ENCODE data around the gene MAB21L4.

MAB21L4 gene

GRCh38 chr2:240872317-240873097, 23.4 kb downstream of the MAB21L4 start:
- no peak overlapping the region for H3K4me3 Mint-ChIP-seq
- no peaks in the 10 kb centered on the region for H3K4me1 Mint-ChIP-seq
- no peak for ATAC-seq (replicated peaks; ENCODE audit: extremely low read depth, poor library complexity, severe bottlenecking)
- no peaks in the 10 kb centered on the region for H3K36me3 Mint-ChIP-seq (ENCODE audit: insufficient read depth)
- H3K27me3 Mint-ChIP-seq, result peaks cover 24% of the 10 kb centered on the region
- no peak for DNase-seq (ENCODE audit: low spot score in 2 of 2)
- no peak overlapping the region for H3K27ac Mint-ChIP-seq (ENCODE audit: low read depth)
- no peaks in the 10 kb centered on the region for H3K9me3 Mint-ChIP-seq

GRCh38 chr2:240871071-240871958, 24.6 kb downstream of the MAB21L4 start:
- Mint-ChIP-seq H3K4me3 (no peak overlapping the region), H3K27me3 (peaks cover 36% of the 10 kb centered on the region), H3K9me3 (no peaks in the 10 kb centered on the region), H3K4me1 (no peaks in the 10 kb centered on the region), H3K36me3 (ENCODE audit: insufficient read depth) (no peaks in the 10 kb centered on the region), H3K27ac (ENCODE audit: low read depth) (no peak overlapping the region)
- DNase-seq (ENCODE audit: low spot score in 2 of 2) (no peak), ATAC-seq (replicated peaks; ENCODE audit: extremely low read depth, poor library complexity, severe bottlenecking) (no peak)

DNA sequence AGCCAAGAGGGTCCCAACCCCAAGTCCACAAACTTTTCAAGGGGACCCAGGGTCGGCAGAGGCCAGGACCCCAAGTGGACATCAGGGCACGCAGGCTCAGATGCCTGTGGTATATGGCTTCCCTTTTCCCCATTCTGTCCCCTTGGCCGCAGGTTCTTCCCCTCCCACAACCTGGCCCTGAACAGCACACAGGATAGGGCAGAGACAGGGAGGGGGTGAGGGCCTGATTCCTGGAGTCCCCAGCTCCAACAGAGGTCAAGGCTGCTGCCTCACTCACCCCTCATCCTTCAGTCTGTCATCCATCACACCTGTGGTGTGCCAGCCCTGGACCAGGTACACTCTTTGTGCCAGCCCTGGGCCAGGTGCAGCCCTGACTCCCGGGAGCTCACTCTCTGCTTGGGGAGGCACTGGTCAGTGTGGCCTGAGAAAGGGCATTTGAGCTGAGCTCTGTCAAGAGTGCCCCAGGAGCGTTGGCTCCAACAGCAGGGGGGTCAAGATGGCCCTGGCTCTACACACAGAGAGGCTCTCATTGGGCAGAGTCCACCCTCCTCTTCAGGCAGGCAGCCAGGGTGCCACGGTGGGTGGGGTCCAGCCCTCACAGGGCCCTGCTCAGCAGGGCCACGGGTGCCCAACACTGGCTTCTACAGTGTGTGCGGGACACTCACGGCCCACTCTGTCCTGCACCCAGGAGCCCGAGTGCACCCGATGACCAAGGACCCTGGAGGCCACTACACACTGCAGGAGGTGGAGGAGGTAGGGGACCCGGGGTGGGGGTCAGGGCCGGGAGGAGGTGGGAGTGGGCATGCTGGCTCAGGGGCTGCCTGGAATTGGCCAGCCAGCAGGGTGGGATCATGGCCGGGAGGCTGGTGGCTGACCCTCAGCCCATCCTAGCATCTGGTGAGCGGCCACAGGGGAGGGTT, 25.7 kb downstream of the MAB21L4 start:
- no peaks in the 10 kb centered on the region for H3K9me3 Mint-ChIP-seq
- no peaks in the 10 kb centered on the region for H3K36me3 Mint-ChIP-seq (ENCODE audit: insufficient read depth)
- no peaks in the 10 kb centered on the region for H3K4me1 Mint-ChIP-seq
- H3K27me3 Mint-ChIP-seq, result peaks cover 43% of the 10 kb centered on the region
- no peak overlapping the region for H3K4me3 Mint-ChIP-seq
- no peak for DNase-seq (ENCODE audit: low spot score in 2 of 2)
- no peak for ATAC-seq (replicated peaks; ENCODE audit: extremely low read depth, poor library complexity, severe bottlenecking)
- H3K27ac Mint-ChIP-seq (ENCODE audit: low read depth), result no peak overlapping the region

GRCh38 chr2:240869109-240869955, 26.6 kb downstream of the MAB21L4 start:
- Mint-ChIP-seq H3K4me3 (no peak overlapping the region), H3K36me3 (ENCODE audit: insufficient read depth) (no peaks in the 10 kb centered on the region), H3K27ac (ENCODE audit: low read depth) (no peak overlapping the region), H3K4me1 (no peaks in the 10 kb centered on the region), H3K27me3 (peaks cover 43% of the 10 kb centered on the region), H3K9me3 (no peaks in the 10 kb centered on the region)
- no peak for DNase-seq (ENCODE audit: low spot score in 2 of 2)
- ATAC-seq (replicated peaks; ENCODE audit: extremely low read depth, poor library complexity, severe bottlenecking), result no peak

DNA sequence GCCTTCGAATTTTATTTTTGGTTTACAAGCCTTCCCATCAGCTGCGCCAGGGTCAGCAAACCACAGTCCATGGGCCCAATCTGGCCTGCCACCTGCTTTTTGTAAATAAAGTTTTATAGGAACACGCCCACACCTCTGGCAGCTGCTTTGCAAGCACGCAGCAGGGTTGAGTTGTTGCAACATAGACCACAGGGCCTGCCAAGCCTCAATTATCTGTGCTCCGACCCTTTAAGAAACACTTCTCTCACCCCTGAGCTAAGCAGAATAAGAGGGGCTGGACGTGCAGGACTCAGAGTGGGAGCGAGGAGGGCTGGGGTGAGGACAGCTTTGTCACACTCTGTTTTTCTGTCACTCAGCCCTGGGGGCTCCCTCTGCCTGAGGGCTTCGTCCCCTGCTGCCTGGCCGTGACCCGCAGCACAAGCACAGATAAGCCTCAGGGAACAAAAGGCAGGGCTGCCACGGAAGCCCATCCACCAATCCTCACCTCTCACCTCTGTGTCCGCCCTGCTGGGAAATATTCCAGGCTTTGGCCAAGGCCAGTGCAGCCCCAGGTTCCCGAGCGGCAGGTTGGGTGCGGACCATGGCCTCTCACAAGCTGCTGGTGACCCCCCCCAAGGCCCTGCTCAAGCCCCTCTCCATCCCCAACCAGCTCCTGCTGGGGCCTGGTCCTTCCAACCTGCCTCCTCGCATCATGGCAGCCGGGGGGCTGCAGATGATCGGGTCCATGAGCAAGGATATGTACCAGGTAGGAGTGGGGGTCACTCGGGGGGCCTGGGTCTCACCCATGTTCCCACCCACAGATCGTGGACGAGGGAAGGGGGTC, 27.5 kb downstream of the MAB21L4 start, which contains the start of gene AGXT:
Gene AGXT (plus strand): TSS at position 539 of the 823 bp plus-strand sequence. CDS start 42 bp downstream, at position 581.
- H3K4me1 Mint-ChIP-seq, result no peaks in the 10 kb centered on the region
- DNase-seq (ENCODE audit: low spot score in 2 of 2), result no peak
- H3K27me3 Mint-ChIP-seq, result peaks cover 50% of the 10 kb centered on the region
- no peaks in the 10 kb centered on the region for H3K9me3 Mint-ChIP-seq
- ATAC-seq (replicated peaks; ENCODE audit: extremely low read depth, poor library complexity, severe bottlenecking), result no peak
- H3K4me3 Mint-ChIP-seq, result no peak within 1 kb of the TSS
- no peak within 1 kb of the TSS for H3K27ac Mint-ChIP-seq (ENCODE audit: low read depth)
- H3K36me3 Mint-ChIP-seq (ENCODE audit: insufficient read depth), result no peaks in the 10 kb centered on the region

DNA sequence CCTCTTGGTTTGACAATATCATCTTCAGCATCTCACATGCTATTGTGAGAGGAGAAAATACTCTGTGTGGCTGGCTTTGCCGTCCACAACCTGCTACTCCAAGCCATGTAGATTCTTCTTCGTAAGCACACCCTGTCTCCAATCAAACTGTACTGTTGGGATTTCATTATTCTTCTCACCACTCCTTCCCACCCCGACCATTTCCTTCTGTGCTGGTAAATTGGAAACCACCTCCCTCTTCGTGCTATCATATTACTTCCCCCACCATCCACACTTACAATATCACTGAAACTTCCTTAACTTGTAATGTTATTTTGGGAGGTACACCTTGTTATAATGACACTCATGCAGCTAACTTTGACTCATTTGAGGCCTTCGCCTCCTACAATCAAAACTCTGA, 30.6 kb downstream of the MAB21L4 start:
- Mint-ChIP-seq H3K36me3 (ENCODE audit: insufficient read depth) (no peaks in the 10 kb centered on the region), H3K4me1 (no peaks in the 10 kb centered on the region), H3K9me3 (no peaks in the 10 kb centered on the region), H3K4me3 (no peak overlapping the region), H3K27me3 (peaks cover 50% of the 10 kb centered on the region), H3K27ac (ENCODE audit: low read depth) (no peak overlapping the region)
- ATAC-seq (replicated peaks; ENCODE audit: extremely low read depth, poor library complexity, severe bottlenecking) (no peak), DNase-seq (ENCODE audit: low spot score in 2 of 2) (no peak)

GRCh38 chr2:240864475-240864874, 31.5 kb downstream of the MAB21L4 start:
- Mint-ChIP-seq H3K4me1 (no peaks in the 10 kb centered on the region), H3K27ac (ENCODE audit: low read depth) (no peak overlapping the region)
- no peak for ATAC-seq (replicated peaks; ENCODE audit: extremely low read depth, poor library complexity, severe bottlenecking)

DNA sequence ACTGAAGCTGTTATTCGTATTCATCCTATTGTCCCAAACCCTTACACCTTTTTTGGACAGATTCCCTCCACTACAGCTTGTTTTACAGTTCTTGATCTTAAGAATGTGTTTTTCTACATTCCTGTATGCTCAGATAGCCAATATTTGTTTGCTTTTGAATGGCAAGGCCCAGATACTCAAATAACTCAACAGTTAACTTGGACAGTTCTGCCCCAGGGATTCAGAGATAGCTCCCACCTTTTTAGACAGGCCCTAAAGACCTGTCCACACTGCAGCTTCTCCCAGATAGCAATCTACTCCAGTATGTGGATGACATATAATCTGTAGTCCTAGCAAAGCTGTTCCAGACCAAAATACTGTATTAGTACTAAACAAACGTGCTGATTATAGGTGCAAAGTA, 34.4 kb downstream of the MAB21L4 start:
- DNase-seq (ENCODE audit: low spot score in 2 of 2), result no peak
- Mint-ChIP-seq H3K9me3 (no peaks in the 10 kb centered on the region), H3K27ac (ENCODE audit: low read depth) (no peak overlapping the region), H3K27me3 (peaks cover 19% of the 10 kb centered on the region), H3K36me3 (ENCODE audit: insufficient read depth) (no peaks in the 10 kb centered on the region), H3K4me3 (no peak overlapping the region), H3K4me1 (no peaks in the 10 kb centered on the region)
- ATAC-seq (replicated peaks; ENCODE audit: extremely low read depth, poor library complexity, severe bottlenecking), result no peak

More at GRCh38 chr2:240864475-240864874, 31.5 kb downstream of the MAB21L4 start:
- Mint-ChIP-seq H3K27me3 (peaks cover 41% of the 10 kb centered on the region), H3K36me3 (ENCODE audit: insufficient read depth) (no peaks in the 10 kb centered on the region), H3K4me3 (no peak overlapping the region), H3K9me3 (no peaks in the 10 kb centered on the region)
- DNase-seq (ENCODE audit: low spot score in 2 of 2), result no peak

DNA sequence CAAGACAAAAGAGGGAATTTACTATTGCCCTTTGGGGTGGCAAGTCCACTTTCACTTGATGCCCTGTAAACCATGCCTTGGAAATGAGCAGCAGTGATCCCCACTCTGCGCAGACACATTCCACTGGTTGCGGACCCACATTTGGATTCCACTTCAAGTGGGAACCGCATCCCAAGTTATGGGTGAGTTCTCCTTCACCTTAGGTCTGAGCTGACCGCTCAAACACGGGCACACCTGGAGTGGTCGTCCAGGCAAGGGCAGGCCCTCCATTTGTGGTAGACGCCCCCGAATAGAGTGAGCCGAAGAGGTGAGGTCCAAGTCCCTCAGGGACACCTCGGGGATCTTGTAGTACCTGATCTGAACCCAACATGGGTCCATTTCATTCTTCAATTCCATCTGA, 37.1 kb downstream of the MAB21L4 start:
- H3K27ac Mint-ChIP-seq (ENCODE audit: low read depth), result no peak overlapping the region
- DNase-seq (ENCODE audit: low spot score in 2 of 2), result no peak
- H3K9me3 Mint-ChIP-seq, result peaks cover 6% of the 10 kb centered on the region
- no peak for ATAC-seq (replicated peaks; ENCODE audit: extremely low read depth, poor library complexity, severe bottlenecking)
- H3K27me3 Mint-ChIP-seq, result peaks cover 6% of the 10 kb centered on the region
- H3K36me3 Mint-ChIP-seq (ENCODE audit: insufficient read depth), result no peaks in the 10 kb centered on the region
- H3K4me3 Mint-ChIP-seq, result no peak overlapping the region
- H3K4me1 Mint-ChIP-seq, result no peaks in the 10 kb centered on the region

DNA sequence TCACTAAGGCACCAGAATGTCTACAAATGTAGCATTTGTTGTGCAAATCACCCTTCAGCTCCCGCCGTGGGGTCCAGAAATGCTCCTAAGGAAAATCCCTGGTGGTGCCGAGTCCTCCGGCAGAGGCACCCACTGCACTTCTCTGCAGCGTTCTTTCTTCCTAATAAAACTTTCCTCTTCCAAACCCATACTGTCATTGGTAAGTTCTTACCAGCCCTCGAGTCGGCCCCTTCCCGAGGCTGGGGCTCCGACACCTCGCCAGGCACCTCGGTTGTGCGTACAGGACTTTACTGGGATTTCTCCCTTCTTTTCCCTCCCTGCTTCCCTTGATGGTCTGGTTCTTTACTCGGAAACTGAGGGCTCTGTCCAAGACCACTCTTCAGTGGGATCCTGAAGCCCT, 37.6 kb downstream of the MAB21L4 start:
- no peak for DNase-seq (ENCODE audit: low spot score in 2 of 2)
- no peak for ATAC-seq (replicated peaks; ENCODE audit: extremely low read depth, poor library complexity, severe bottlenecking)
- H3K4me3 Mint-ChIP-seq, result no peak overlapping the region
- H3K4me1 Mint-ChIP-seq, result no peaks in the 10 kb centered on the region
- peaks cover 6% of the 10 kb centered on the region for H3K9me3 Mint-ChIP-seq
- H3K27me3 Mint-ChIP-seq, result peaks cover under 1% of the 10 kb centered on the region
- no peaks in the 10 kb centered on the region for H3K36me3 Mint-ChIP-seq (ENCODE audit: insufficient read depth)
- no peak overlapping the region for H3K27ac Mint-ChIP-seq (ENCODE audit: low read depth)

All from central memory CD8-positive, alpha-beta T cell (primary cell).